GM21529 (cell line): Measurements from ENCODE around the gene CCR5.

Source experiments
- ATAC-seq: cut with Tn5 transposase; IDR thresholded peaks from one replicate; pipeline ENCODE4 v1.9.1; 2021; ENCODE audit not compliant: unreplicated experiment

The CCR5 gene

DNA sequence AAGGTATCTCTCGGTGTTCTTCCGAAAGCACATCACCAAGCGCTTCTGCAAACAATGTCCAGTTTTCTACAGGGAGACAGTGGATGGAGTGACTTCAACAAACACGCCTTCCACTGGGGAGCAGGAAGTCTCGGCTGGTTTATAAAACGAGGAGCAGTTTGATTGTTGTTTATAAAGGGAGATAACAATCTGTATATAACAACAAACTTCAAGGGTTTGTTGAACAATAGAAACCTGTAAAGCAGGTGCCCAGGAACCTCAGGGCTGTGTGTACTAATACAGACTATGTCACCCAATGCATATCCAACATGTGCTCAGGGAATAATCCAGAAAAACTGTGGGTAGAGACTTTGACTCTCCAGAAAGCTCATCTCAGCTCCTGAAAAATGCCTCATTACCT lies 12.3 kb upstream of the CCR5 start:
- ATAC-seq = no peak

DNA sequence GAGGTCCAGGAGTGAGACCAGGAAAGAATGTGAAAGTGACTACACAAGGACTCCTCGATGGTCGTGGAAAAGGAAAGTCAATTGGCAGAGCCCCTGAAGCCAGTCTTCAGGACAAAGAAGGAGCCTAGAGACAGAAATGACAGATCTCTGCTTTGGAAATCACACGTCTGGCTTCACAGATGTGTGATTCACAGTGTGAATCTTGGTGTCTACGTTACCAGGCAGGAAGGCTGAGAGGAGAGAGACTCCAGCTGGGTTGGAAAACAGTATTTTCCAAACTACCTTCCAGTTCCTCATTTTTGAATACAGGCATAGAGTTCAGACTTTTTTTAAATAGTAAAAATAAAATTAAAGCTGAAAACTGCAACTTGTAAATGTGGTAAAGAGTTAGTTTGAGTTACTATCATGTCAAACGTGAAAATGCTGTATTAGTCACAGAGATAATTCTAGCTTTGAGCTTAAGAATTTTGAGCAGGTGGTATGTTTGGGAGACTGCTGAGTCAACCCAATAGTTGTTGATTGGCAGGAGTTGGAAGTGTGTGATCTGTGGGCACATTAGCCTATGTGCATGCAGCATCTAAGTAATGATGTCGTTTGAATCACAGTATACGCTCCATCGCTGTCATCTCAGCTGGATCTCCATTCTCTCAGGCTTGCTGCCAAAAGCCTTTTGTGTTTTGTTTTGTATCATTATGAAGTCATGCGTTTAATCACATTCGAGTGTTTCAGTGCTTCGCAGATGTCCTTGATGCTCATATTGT lies 10.8 kb upstream of the CCR5 start:
- peak; percentile 62 for ATAC-seq

DNA sequence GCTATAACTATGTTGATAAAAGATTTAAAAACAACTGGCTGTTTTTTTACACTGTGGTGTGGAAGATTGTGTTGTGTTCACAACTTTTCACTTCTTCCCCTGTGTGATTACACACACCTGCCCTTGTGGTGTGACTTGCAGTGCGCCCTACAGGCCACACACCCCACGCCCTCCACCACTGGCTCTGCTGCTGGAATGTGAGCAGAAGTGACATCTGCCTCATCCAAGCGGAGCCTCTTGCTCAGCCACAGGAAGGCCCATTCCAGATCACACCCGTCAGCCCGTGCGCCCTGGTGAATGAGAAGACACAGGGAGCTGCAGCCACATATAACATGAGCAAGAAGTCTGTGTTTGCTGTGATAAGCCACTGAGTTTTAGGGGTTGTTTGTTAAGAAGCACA lies 9.8 kb upstream of the CCR5 start:
- no peak for ATAC-seq

GRCh38 chr3:46361408-46362283 lies 9.1 kb upstream of the CCR5 start:
- no peak for ATAC-seq

DNA sequence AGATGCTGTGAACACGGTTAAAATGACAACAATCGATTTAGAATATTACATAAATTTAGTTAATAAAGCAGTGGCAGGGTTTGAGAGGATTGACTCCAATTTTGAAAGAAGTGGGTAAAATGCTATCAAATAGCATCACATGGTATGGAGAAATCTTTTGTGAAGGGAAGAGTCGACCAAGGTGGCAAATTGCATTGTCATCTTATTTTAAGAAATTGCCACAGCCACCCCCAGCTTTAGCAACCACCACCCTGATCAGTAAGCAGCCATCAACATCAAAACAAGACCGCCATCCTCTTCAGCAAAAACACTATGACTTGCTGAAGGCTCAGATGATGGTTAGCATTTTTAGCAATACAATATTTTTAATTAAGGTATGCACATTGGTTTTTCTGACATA lies 5.7 kb upstream of the CCR5 start:
- no peak for ATAC-seq

- no peak for ATAC-seq
Measured at GRCh38 chr3:46365737-46366524, 4.8 kb upstream of the CCR5 start.

- no peak for ATAC-seq
Measured at GRCh38 chr3:46367811-46368210, 2.9 kb upstream of the CCR5 start.

DNA sequence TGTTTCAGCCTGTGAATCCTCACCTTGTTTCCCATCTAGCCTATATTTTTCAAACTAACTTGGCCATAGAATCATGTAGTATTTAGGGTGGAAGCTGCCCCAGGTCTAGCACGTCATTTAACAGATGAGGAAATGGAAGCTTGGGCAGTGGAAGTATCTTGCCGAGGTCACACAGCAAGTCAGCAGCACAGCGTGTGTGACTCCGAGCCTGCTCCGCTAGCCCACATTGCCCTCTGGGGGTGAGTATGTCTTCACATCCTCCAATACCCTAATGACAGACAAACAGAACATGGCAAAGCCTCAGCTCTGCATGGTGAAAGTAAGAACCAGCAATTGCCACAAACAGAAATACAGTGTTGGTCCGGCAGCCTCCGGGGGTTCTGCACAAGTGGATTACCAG lies 2.2 kb upstream of the CCR5 start:
- peak; percentile 52 for ATAC-seq

- ATAC-seq = no peak
Measured at GRCh38 chr3:46369151-46369550, 1.6 kb upstream of the CCR5 start.

- ATAC-seq = peak; percentile 71
Measured at GRCh38 chr3:46369675-46370132, 1.0 kb upstream of the CCR5 start.

- ATAC-seq = no peak
Measured at GRCh38 chr3:46371519-46372340, 984 bp downstream of the CCR5 start.

DNA sequence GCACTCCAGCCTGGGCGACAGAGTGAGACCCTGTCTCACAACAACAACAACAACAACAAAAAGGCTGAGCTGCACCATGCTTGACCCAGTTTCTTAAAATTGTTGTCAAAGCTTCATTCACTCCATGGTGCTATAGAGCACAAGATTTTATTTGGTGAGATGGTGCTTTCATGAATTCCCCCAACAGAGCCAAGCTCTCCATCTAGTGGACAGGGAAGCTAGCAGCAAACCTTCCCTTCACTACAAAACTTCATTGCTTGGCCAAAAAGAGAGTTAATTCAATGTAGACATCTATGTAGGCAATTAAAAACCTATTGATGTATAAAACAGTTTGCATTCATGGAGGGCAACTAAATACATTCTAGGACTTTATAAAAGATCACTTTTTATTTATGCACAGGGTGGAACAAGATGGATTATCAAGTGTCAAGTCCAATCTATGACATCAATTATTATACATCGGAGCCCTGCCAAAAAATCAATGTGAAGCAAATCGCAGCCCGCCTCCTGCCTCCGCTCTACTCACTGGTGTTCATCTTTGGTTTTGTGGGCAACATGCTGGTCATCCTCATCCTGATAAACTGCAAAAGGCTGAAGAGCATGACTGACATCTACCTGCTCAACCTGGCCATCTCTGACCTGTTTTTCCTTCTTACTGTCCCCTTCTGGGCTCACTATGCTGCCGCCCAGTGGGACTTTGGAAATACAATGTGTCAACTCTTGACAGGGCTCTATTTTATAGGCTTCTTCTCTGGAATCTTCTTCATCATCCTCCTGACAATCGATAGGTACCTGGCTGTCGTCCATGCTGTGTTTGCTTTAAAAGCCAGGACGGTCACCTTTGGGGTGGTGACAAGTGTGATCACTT lies 2.0 kb downstream of the CCR5 start:
- ATAC-seq = no peak

- ATAC-seq = no peak
Measured at GRCh38 chr3:46374755-46375154, 4.0 kb downstream of the CCR5 start.

DNA sequence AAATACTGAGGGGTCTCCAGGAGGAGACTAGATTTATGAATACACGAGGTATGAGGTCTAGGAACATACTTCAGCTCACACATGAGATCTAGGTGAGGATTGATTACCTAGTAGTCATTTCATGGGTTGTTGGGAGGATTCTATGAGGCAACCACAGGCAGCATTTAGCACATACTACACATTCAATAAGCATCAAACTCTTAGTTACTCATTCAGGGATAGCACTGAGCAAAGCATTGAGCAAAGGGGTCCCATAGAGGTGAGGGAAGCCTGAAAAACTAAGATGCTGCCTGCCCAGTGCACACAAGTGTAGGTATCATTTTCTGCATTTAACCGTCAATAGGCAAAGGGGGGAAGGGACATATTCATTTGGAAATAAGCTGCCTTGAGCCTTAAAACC lies 4.5 kb downstream of the CCR5 start:
- no peak for ATAC-seq

DNA sequence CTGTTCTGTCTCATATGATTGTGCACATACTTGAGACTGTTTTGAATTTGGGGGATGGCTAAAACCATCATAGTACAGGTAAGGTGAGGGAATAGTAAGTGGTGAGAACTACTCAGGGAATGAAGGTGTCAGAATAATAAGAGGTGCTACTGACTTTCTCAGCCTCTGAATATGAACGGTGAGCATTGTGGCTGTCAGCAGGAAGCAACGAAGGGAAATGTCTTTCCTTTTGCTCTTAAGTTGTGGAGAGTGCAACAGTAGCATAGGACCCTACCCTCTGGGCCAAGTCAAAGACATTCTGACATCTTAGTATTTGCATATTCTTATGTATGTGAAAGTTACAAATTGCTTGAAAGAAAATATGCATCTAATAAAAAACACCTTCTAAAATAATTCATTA lies 5.1 kb downstream of the CCR5 start:
- ATAC-seq = no peak

- ATAC-seq = no peak
Measured at GRCh38 chr3:46378426-46378942, 7.7 kb downstream of the CCR5 start.

DNA sequence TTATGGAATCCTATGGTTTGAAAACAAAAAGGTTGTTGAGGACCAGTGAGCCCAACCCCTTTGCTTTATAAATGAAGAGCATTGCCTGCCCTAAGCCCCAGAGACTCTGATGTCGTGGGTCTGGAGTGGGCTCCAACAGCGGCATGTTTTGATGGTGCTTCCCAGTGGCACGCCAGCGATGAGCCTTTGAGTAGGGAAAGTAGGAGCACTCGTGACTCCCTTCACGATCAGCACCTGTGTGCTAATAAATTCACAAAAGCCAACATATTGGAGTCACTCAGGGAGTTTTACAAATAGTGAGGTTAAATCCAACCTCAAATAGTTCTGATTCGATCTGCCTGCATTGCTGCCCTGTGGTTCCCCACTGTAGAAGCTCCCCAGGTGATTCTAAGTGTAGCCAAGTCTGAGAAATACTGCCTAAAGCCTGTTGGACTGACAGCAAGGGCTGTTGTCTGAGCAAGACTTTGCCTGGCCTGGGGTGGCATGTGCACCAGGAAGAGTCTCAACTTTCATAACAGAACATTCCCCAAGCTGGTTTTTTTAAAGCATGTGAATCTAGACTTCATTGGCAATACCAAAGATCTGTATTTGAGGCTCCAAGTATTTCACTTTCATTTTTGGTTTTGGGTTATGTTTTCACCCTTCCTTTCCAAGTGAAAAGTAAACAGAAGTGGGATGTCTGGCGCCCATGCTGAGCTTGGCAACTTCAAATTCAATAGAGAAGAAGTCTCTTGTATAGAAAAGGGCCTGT lies 9.9 kb downstream of the CCR5 start:
- no peak for ATAC-seq

DNA sequence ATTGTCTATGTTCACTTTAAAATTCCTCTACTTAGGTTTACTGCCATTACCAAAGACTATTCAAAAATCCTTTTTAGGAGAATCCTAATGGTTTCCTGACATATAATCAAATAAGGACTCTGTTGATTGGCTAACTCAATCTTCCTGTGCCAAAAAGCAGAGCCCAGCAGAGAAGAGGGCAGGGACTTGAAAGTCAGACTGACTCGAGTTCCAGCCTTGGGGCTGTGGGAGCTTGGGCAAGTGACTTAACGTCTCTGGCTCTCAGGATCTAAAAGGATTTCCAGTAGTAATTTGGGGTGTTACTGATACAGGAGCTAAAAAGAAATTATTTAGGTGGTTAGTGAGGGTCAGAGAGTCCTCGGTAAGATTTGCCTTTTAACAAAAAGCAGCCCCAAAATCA lies 10.9 kb downstream of the CCR5 start:
- ATAC-seq = no peak
